HG03097 (cell line): Measurements from ENCODE around the gene UNG.

ENCODE experiments used
- ATAC-seq: cut with Tn5 transposase; IDR thresholded peaks from one replicate; pipeline ENCODE4 v1.9.1; 2021; ENCODE audit not compliant: unreplicated experiment, low FRiP score

Gene UNG

GRCh38 chr12:109151457-109151856, 54.1 kb downstream of the UNG start:
- no peak for ATAC-seq

GRCh38 chr12:109153821-109154441, 56.5 kb downstream of the UNG start:
- no peak for ATAC-seq

GRCh38 chr12:109154451-109155438, 57.3 kb downstream of the UNG start:
- peak; percentile 64 for ATAC-seq

GRCh38 chr12:109156036-109156435, 58.6 kb downstream of the UNG start:
- no peak for ATAC-seq

- ATAC-seq: no peak
These were observed 59.2 kb downstream of the UNG start for GRCh38 chr12:109156586-109156985.

GRCh38 chr12:109157986-109158385, 60.6 kb downstream of the UNG start:
- no peak for ATAC-seq

GRCh38 chr12:109160433-109160832, 63.0 kb downstream of the UNG start:
- ATAC-seq: no peak
